ENCODE data around the gene EFCAB6. TPM values are rescaled to one million over a fixed set of nuclear protein-coding genes. Genes with fewer than 3 reads are reported as not detected.

The EFCAB6 gene
- total RNA-seq, 2 donors from 2014 or later = 3.3 to 10.5 TPM

DNA sequence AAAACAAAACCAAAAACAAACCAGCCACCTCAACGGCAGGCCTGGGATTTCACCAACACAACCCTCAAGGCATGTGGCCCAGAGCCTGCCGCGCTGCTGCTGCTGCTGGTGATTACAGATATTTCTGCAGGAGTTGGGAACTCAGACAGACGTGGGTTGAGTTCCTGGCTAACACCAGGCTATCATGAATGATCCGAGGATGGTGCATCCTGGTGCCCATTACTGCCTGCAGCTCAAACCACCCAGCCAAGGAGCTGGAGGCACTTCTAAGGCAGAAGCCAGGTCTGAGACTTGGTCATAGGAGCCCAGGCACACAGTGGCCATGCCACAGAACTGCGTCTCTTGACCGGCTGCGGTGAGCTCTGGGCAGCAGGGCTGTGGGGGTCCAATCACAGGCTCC is 248.5 kb downstream of the EFCAB6 start:
- Histone ChIP-seq H3K27me3 (replicated peaks; ENCODE audit: insufficient read depth) (no peaks in the 10 kb centered on the region), H3K27ac (no peak overlapping the region), H3K4me1 (replicated peaks) (no peaks in the 10 kb centered on the region), H3K36me3 (no peaks in the 10 kb centered on the region), H3K9me3 (no peaks in the 10 kb centered on the region), H3K4me3 (no peak overlapping the region)
- intact Hi-C loops (cut with DNase I) = no loop called here
- WGBS = 92% methylated on average over 8 of the region's 8 CpGs
- DNase-seq (ENCODE audit: low spot score) = no peak
- no peak for TF ChIP-seq POLR2AphosphoS5 (IDR thresholded peaks at IDR 0.05)
- TF ChIP-seq POLR2A (IDR thresholded peaks at IDR 0.05) = no peak

DNA sequence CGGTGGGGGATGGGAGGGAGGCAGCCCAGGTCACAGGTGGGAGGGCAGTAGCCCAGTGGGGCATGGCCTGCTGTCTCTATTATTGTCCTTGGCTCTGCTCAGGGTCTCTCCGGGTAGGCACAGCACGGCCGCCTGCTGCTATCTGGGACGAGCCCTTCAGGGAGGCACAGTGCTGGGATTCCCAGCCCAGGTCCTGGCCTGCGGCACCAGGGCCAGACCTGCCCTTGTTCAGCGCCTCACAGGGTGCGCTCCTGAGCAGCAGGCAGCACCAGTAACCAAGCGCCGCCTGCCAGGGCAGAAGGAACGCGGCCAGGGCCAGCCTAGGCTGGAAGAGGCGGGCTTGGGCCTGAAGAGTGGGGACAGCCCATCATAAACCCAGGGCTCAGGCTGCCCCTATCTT is 249.3 kb downstream of the EFCAB6 start:
- WGBS = 60% methylated on average over 8 of the region's 13 CpGs
- intact Hi-C loops (cut with DNase I) = no loop called here
- no peak for DNase-seq (ENCODE audit: low spot score)

DNA sequence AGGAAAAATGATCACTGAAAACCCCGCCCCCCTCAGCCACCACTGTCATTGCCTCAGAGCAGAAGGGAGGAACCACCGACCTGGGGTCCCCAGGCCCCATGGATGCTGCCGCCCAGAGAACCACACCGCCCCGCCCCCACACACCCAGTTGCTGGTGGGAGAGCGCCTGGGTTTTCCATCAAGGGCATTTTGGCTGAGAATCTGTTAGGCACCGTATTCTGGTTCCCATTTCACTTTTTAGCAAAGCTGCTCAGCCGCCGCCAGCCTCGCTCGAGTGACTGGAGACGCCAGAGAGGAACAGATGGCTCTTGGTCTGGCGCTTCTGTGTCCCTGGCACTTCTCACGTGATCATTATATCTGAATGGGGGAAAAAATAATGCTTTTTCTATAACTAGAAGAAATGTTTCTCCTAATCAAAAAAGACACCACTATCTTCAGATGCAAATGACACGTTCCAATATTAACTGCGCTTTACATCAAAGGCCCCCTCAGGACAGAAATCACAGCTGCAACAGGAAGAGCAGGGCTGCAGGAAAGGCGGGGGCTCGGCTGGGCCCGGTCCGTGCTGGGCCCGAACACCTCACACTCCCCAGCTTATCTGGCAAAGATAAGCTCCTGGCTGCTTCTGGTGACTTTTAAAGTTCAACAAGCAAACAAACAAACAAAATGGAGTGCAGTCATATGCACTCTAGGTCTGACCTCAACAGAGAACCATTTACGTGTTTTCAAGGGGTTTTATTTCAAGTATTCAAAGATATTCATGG is 250.5 kb downstream of the EFCAB6 start:
- Histone ChIP-seq H3K27me3 (replicated peaks; ENCODE audit: insufficient read depth) (no peaks in the 10 kb centered on the region), H3K4me1 (replicated peaks) (no peaks in the 10 kb centered on the region), H3K36me3 (no peaks in the 10 kb centered on the region), H3K4me3 (no peak overlapping the region), H3K27ac (no peak overlapping the region), H3K9me3 (no peaks in the 10 kb centered on the region)
- intact Hi-C loops (cut with DNase I) = no loop called here
- 81% methylated on average over 22 of the region's 22 CpGs for WGBS
- no peak for DNase-seq (ENCODE audit: low spot score)
- TF ChIP-seq, protein P1, sequence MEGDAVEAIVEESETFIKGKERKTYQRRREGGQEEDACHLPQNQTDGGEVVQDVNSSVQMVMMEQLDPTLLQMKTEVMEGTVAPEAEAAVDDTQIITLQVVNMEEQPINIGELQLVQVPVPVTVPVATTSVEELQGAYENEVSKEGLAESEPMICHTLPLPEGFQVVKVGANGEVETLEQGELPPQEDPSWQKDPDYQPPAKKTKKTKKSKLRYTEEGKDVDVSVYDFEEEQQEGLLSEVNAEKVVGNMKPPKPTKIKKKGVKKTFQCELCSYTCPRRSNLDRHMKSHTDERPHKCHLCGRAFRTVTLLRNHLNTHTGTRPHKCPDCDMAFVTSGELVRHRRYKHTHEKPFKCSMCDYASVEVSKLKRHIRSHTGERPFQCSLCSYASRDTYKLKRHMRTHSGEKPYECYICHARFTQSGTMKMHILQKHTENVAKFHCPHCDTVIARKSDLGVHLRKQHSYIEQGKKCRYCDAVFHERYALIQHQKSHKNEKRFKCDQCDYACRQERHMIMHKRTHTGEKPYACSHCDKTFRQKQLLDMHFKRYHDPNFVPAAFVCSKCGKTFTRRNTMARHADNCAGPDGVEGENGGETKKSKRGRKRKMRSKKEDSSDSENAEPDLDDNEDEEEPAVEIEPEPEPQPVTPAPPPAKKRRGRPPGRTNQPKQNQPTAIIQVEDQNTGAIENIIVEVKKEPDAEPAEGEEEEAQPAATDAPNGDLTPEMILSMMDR (IDR thresholded peaks at IDR 0.05) = no peak
- TF ChIP-seq POLR2AphosphoS5 (IDR thresholded peaks at IDR 0.05) (no peak), POLR2A (IDR thresholded peaks at IDR 0.05) (no peak)

More for the DNA sequence above, 249.3 kb downstream of the EFCAB6 start:
- TF ChIP-seq, protein P1 (IDR thresholded peaks at IDR 0.05) = no peak
- TF ChIP-seq POLR2A (IDR thresholded peaks at IDR 0.05) = no peak
- no peak for TF ChIP-seq POLR2AphosphoS5 (IDR thresholded peaks at IDR 0.05)
- H3K4me3 ChIP-seq = no peak overlapping the region
- H3K27ac ChIP-seq = no peak overlapping the region
- no peaks in the 10 kb centered on the region for H3K4me1 ChIP-seq (replicated peaks)
- H3K36me3 ChIP-seq = no peaks in the 10 kb centered on the region
- H3K9me3 ChIP-seq = no peaks in the 10 kb centered on the region
- H3K27me3 ChIP-seq (replicated peaks; ENCODE audit: insufficient read depth) = no peaks in the 10 kb centered on the region

DNA sequence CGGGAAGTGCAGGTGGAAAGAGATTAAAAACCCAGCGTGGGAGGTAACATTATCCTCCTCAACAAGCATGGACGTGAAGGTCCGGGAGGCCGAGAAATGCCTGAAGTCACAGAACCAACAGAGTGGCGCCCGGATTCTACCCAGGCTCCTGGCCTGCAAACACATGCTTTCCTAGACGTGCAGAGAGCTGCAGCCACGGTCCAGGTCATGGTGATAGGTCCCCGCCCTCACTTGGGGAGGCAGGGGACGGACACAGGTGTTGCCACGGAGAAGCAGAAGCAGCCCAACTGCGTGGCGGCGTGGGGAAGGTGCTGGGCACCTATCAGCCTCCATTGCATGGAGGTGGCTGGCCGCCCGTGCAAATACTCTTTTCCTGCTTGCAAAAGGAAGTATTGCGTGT is 251.5 kb downstream of the EFCAB6 start:
- Histone ChIP-seq H3K9me3 (no peaks in the 10 kb centered on the region), H3K36me3 (no peaks in the 10 kb centered on the region), H3K4me1 (replicated peaks) (no peaks in the 10 kb centered on the region), H3K4me3 (no peak overlapping the region), H3K27ac (no peak overlapping the region), H3K27me3 (replicated peaks; ENCODE audit: insufficient read depth) (no peaks in the 10 kb centered on the region)
- TF ChIP-seq, protein P1 (IDR thresholded peaks at IDR 0.05) = no peak
- TF ChIP-seq POLR2AphosphoS5 (IDR thresholded peaks at IDR 0.05) (no peak), POLR2A (IDR thresholded peaks at IDR 0.05) (no peak)
- 83% methylated on average over 18 of the region's 18 CpGs for WGBS
- intact Hi-C loops (cut with DNase I) = no loop called here
- no peak for DNase-seq (ENCODE audit: low spot score)

DNA sequence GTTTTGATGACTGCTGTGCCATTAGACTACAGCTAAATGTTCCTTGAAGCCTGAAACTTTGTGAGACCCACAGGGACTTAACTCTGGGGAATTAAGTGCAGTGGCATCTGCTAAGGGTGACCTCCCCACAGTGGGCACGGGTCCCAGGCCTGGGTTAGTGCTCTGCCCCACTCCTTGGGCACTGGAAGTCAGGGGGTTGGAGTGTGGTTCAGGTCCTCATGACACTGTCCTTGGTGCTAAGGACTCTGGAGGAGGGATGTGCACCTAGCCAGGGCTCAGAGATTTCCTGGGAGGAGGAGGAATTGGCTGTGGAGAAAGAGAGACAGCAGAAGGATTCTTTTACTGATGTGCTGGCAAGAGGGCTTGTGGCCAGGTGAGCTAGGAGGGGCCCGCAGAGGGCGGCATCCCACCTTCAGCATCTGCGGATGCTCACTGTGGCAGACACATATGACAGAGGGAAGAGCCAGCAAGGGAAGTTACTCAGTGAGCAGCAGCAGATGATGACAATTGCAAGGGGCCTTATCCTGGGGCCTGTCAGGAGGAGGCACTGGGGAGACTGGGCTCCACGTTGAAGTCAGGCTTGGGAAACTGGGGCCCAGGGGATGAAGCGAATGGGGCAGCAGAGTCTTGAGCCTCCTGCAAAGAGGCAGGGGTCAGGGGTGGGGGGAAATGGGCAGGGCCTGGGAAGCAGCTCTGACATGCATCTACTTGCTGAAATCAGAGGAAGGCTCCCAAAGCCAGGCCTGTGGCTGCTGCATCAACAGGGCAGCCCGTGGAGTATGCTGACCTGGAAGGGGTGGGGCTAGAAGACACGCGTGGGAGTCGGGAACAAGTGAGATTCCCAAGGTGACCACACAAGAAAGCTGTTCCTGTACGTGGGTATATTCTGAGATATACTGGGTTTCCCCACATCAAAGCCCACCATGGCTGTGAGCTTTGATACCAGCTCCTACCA is 256.3 kb downstream of the EFCAB6 start:
- 74% methylated on average over 11 of the region's 11 CpGs for WGBS
- H3K36me3 ChIP-seq = no peaks in the 10 kb centered on the region
- intact Hi-C loops (cut with DNase I) = no loop called here
- H3K4me3 ChIP-seq = no peak overlapping the region
- no peak overlapping the region for H3K27ac ChIP-seq
- TF ChIP-seq, protein P1 (IDR thresholded peaks at IDR 0.05) = no peak
- TF ChIP-seq POLR2AphosphoS5 (IDR thresholded peaks at IDR 0.05) (no peak), POLR2A (IDR thresholded peaks at IDR 0.05) (no peak)
- DNase-seq (ENCODE audit: low spot score) = no peak
- H3K27me3 ChIP-seq (replicated peaks; ENCODE audit: insufficient read depth) = no peaks in the 10 kb centered on the region
- no peaks in the 10 kb centered on the region for H3K4me1 ChIP-seq (replicated peaks)
- H3K9me3 ChIP-seq = no peaks in the 10 kb centered on the region
